GM20431 (cell line): ENCODE measurements around the gene PIGO.

ENCODE experiments used
- in situ Hi-C: fragments of 300-500 bp; cut with MseI, MboI; formaldehyde crosslinking; loops from one replicate; pipeline ENCODE4 v1.15.0; 2020; ENCODE audit warnings: low sequenced_read_pairs; ENCODE audit not compliant: unreplicated experiment

Gene PIGO

DNA sequence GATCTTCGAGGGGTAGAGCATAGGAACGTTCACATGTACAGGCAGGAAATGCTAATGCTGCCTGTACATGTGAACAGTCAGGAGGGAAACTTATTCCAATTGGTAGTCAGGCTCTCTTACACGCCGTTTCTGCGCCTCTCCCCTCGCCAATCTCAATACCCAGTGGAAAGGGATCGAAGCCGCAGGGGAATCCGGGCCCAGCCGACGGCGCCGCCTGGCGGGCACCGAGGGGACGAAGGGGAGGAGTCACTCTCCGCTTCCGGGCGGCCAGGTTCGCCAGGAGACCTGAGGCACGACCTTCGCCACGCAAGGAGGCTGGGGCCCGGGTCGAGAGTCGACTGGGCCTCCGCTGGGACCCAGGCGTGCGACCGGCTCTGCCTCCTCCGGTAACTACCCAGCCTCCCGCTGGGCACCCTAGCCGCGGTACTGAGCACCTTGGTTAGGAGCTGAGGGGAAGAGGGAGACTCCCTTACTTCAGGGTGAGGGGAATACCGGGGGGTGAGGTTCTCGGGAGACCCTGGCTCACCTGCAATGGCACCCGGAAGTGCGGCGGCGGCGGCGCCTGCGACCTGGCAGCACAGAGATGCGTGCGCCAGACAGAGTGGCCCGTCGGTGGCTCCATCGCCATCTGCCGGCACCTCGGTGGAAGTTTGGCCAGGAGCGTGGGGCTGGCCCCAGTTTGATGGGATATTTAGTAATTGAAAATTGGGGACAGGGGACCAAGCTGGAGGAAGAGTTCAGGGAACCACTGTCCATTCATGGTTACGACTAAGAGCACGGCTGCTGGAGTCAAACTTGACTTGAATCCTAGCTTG lies at the start of gene PIGO:
TSS of gene PIGO (minus strand) at position 557 of the 815 bp plus-strand sequence. CDS start 1,026 bp downstream, outside the sequence.
- in situ Hi-C loops, result no loop called here

DNA sequence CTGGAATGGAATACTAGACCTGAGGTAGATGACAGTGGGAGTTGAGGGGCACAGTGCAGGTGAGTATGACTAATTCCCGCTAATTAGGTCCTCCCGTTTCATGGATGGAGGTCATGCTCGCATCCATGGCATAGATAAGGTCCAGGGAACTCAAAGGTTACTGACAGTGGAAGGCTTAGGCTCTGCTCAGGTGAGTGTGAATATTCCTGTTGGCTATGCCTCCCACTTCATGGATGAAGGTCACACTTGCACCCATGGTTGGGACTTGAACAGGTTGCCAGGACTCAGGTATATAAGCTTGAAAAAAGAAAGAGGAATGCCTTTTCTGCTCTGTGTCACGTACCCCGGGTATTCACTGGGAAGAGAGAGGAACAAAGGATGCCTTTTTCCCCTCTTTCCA lies 45.6 kb upstream of the PIGO start:
- in situ Hi-C loops, result no loop called here

DNA sequence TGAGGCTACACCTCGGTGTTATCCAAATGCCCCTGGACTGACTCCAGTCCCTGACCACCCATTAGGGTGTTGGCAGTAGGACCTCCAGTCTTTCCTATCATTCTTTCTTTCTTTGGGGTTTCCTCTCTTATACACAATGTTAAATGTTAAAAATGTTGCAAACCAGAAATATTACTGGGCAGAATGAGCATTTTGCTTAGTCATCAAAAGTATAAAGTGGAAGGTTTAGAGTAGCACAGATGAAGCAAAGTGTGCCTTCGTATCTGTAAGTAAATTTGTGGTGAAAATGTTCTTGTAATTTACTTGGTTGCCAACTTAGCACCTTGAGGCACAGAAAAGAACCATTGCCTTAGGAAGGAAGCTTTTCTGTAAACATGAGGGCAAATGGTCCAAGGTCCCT lies 43.7 kb upstream of the PIGO start:
- in situ Hi-C loops, result no loop called here

DNA sequence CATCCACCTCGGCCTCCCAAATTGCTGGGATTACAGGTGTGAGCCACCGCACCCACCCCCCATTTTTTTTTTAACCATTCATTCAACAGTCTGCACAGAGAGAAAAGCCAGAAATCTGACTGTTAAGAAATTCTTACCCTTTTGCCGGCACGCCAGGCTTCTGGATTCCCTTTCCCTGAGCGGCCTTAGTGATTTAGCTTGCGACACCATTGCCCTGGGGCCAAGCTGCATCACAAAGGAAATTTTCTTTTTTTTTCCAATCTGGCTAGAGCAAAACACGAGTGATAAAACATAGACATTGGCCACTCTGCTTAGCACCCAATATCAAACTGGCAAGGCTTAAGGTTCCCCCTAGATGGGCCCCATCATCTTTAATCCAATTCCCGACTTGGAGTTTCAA lies 40.5 kb upstream of the PIGO start:
- in situ Hi-C loops, result no loop called here

DNA sequence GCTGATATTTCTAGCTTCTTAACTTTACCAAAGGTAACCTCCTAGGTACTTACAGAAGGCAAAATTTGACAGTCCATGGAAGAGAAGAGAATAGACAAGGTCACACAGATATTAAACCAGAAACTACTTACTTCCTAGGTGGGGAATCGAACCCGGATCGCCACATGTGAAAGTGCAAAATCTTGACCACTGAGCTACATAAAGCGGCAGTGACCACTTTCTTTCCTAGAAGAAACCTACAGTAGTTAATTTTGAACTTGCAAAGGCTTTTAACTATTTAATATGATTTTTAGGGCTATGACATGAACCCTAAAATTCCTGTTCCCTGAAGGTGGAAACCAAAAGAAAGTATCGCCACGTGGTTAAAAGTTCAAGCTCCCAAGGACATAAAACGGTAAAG lies 39.6 kb upstream of the PIGO start:
- in situ Hi-C loops, result no loop called here

DNA sequence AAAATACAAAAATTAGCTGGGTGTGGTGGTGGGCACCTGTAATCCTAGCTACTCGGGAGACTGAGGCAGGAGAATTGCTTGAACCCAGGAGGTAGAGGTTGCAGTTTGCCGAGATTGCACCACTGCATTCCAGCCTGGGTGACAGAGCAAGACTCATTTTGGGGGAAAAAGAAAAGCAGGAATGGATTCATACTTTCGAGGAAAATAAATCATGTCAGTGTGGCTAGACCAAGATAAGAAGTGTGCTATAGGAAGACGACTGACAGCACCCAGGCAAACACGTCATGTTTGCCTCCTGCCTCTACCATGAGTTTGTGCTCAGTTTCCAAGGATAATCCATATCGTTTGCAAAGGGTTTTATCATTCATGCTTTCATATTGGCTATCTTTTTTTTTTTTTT lies 38.5 kb upstream of the PIGO start:
- in situ Hi-C loops, result no loop called here

DNA sequence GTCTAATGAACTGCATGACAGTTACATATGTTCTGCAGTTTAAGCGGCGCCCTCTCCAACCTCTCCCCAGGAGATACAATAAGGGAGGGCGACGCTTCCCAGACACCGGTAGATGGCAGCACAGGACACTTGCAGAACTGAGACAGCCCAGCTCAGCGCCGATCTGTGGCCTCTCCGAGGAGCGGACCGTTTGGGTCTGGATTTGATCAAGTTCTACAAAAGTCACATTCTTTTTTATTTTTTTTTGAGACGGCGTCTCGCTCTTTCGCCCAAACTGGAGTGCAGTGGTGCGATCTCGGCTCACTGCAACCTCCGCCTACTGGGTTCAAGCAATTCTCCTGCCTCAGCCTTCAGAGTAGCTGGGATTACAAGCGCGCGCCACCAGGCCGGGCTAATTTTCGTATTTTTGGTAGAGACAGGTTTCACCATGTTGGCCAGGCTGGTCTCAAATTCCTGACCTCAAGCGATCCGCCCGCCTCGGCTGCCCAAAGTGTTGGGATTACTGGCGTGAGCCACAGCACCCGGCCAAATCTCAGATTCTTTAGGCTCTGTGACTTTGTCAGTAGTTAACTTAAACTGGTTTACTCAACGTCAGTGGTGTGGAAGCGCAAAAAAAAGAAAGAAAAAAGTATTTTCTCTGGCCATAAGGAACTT lies 20.6 kb upstream of the PIGO start:
- in situ Hi-C loops, result no loop called here

DNA sequence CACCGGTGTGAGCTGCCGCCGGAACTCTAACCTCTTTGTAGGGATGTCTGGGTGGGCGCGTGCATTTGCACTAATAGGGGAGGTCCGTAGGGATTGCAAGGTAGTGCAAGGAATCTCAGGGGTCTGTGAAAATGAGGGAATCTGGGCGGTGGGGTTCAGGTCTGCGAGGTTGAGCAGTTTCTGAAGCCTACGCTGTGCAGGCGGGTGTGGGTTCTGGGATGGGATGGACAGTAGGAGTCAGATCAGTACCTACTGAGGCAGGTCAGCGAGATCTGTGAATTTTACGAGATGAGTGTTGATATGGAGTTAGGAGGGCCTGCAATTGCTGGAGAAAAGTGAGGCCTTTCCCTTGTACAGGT lies 20.1 kb upstream of the PIGO start:
- in situ Hi-C loops, result no loop called here

DNA sequence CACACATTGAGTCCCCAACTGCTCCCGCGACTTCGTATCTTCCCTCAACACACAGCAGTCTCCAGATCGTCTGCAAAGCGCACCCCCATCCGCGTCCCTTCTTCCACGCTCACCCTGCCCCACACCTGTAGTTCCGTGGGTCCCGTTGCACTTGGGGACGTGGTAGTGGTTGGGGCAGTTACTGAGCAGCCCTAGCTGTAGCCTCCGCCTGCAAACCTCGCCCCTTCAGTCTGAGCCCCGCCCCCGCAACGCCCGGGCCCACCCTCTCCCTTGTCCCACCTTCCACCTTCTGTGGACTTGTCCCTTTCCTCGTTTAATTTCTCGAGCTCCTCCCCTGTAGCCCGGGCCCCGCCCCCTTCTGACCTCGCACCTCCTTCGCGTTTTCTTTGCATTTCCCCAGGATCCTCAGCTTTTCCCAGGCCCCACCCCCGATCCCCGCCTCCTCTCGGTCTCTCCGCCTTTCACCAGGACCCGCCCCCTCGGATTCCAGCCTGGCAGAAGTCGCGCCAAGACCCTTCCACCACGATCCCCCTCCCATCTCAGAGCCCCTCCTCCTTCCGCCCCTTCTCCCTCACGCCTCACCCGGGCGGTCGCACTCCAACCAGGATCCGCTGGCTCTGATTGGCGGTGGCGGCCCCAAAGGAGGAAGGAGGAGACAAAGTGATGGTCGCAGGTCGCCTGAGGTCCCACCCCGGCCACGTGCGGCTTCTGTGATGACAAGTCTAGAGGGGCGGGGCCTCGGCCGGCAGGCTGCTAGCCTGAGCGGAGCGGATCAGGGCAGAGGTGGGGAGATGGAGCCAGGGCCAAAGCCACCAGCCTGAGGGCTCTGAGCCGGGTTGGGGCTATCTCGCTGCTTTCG lies 19.5 kb upstream of the PIGO start, which contains the start of gene ATOSB:
TSS of gene ATOSB (minus strand) at position 183 of the 859 bp plus-strand sequence. CDS start 7,588 bp downstream, outside the sequence.
- in situ Hi-C loops, result no loop called here

DNA sequence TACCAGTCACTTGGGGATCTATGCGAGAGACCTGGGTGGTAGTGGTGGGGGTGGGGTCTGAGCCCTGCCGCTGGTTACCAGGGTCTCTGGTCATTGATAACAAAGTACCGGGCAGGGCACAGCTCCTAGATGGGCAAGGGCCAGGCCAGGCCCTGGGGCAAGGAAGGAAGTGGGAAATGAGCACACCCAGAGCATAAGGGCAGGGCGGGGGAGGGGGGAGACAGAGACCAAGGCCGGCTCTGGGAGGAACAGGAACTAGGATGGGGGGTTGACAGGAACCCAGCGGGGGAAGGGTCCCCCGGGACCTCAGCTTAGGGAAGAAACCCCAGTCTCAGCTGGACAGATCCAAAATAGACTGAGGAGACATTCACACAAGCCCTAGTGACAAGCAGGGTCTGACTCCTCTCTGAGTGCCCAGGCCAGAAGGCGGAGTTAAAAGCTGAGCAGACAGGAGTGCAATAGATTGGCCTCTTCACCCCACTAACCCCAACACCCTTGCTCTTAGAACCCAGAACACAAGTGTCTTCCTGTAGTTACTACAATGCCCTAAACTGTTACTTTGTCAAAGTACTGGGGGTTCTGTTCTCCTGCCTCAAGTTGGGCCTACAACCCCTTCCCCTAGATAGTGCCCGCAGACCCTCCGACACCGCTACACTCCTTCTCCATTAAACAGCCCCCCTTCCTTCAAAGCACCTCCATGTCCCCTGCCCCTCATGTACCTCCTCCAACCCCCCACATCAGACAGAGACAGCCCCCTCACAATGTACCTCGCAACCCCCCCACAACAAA lies 18.6 kb upstream of the PIGO start:
- in situ Hi-C loops, result no loop called here

DNA sequence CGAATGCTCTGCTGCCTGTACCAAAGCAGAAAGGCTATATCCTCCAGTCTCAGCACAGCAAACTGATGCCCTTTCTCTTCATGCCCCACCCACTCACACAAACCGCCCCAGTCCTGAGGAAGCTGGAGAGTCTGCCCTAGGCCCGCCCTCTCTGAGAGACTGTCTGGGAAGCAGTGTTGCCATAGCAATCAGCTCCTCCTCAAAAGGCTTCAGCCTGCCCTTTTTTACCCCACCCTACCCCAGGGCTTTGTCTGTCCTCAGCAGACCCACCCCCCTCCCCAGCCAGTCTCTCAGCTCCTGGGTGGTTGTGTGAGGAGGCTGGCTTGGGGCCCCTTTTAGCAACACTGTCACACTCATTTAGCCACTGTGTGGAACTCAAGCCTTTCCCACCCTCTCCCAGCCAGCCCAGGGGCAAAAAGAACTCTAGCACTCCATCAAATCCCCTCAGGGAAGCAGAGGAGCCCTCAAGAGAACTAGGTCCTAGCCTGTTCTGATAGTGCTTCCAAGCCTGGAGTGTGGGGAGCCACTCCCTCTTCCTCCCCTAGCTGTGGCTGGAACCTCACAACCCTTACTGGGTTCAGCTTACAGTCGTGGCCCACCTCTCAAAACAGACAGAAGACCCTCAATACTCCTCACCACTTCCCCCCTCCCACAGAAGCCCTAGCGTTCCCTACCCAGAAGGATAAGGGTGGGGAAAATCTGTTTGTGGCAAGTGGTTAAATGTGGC lies 17.9 kb upstream of the PIGO start:
- in situ Hi-C loops, result no loop called here

DNA sequence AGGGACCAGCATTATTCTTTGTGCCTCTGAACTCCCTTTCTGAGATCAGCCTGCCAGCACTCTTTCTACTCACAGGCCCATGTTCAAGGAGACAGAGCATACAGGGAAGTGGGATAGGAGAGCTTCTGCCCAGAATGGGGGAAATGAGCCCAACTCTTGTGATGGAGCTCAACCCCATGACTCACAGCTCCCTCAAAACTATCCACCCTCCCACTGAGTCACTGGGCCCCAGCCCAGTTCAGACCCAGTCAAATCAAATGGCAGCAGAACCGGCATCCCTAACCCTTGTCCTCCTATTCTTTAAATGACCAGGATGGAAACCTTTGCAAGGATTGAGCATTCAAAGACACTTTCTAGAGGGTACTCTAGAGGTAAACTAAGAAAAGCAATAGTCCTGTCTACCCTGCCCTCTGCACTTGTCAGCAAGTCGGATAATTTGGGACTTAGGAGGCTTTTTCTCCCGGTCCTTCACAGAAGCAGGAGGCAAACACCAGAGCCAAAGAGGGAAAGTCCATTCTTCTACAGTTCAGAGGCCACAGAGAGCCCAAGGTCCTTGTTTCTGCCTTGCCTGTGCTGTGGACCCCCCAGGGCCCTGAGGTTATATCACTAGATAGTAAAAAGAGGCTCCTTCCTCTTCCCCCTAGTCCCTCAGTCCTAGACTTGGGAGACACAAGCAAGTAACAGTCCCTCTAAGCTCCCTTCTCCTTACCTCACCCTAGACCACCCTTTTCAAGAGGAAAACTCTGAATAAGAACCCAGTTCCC lies 16.0 kb upstream of the PIGO start:
- in situ Hi-C loops, result no loop called here

DNA sequence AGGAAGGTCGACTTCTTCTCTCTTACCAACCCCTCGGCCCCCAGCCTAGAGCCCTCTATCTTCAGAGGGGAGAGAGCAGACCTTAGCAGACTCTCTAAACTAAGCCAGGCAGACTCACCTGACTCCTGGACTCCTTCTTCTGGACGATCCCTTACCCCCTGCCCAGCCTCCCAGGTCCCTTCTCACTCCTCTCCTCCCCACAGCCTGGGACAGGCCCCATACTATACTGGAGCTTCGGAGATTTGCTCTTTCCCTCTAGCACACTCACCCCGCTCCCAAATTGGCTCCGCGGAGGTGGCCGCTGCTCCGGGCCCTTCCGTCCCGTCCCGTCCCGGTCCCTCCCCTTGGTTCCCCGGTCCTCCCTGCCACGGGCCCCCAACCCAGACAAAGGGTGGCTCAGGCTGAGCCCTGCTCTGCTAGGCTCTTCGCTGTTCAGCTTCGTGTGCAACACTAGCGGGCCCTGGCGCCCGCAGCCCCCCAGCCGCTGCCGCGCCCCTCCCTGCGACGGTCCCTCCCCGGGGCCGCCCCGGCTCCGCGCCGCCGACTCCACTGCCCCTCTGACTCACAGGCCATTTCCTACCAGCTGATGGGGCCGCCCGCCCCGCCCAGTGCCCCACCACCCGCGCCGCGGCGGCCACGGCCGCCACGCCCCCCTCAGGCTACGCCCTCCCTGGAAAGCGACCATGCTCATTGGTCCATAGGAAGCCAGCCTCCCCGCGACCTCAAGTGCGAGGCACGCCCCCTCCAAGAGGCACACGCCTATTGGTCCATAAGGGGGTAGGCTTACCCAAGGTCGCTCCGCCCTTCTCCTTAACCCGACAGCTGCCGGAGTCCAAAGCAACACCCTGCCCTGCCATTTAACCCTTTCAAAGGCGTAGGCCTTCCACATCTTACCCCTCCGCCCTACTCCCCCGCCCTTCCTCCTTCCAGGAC lies 14.9 kb upstream of the PIGO start:
- in situ Hi-C loops, result no loop called here

DNA sequence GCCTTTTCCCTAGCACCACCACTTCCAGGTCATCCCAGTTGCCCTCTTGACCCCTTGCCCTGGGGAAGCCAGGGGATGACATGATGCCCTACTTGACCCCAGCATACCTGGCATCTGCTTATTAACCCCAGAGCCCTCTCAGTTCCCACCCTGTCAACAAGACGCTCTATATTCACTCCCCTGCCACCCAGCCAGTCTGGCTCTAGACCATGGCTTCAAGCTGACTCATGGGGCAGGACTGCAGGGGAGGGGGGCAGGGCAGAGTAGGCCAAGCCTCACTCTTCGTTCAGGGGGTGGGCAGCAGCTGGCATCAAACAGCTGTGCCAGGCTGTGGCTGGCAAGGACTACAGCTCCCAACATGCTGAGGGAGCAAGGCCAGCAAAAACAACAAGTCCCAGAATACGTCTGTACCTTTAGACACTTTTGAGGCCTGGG lies 14.0 kb upstream of the PIGO start:
- in situ Hi-C loops, result no loop called here

DNA sequence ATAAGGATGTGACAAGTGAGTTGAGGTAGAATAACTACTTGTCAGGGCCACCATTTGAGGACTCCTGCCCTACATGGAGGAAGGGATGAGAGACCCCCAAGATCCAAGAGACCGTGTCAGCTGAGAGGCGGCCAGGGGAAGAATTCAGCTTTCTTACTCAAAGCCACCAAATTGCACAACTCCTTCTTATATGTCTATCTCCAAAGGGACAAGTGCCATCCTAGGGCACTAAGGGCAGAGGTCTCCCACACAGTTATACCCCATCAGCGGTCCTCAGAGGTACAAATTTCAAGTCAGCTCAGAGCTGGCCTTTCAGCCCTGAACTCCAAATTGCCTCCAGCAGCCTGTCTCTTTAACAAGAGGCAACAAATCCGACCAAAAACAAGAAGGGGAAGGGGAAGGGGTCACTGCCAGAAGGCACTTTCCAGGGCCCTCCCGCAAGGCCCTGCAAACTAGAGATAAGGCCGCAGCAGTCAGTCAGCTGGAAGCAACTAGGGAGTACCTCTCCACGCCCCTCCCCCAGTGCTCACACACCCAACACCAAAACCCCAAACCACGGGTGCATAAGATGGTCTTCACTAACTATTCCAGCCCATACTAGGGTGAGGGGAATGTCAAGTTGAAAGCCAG lies 12.7 kb upstream of the PIGO start:
- in situ Hi-C loops, result no loop called here

DNA sequence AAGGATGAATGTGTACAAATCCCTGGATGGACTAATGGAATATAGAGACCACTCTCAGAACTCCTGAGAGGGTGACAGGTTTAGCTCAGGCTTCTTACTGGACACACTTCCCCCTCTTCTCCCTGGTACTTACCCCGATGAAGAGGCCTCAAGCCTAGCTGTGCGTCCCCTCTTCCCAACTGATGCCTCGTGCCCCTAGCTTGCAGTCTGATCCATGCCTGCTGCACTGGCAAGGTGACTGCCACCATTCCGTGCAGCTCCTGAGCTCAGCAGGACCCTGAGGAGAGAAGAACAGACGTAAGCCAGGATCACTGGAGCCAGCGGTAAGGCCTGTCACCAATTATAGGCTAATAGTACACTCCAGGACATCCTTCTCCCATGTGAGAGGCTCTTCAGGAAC lies 12.1 kb upstream of the PIGO start:
- in situ Hi-C loops, result no loop called here
